Glomerular endothelial cell (primary cell): Measurements from ENCODE around the gene DHX9. TPM values are rescaled to one million over a fixed set of nuclear protein-coding genes. Genes with fewer than 3 reads are reported as not detected.

Experiments
- DNase-seq: peaks from one replicate; pipeline ENCODE4 v3.0.0-alpha.2; 2011; ENCODE audit warnings: low read depth, low spot score; ENCODE audit errors: extremely low read depth
- total RNA-seq: library from RNA; depleted of rRNA; stranded (reverse); fragments of >200 nt; gene quantifications from 2 replicates; pipeline ENCODE4 v1.2.3, GENCODE V29; 2015

Gene DHX9
- 83.4 and 107 TPM in 2 replicates for total RNA-seq

DNA sequence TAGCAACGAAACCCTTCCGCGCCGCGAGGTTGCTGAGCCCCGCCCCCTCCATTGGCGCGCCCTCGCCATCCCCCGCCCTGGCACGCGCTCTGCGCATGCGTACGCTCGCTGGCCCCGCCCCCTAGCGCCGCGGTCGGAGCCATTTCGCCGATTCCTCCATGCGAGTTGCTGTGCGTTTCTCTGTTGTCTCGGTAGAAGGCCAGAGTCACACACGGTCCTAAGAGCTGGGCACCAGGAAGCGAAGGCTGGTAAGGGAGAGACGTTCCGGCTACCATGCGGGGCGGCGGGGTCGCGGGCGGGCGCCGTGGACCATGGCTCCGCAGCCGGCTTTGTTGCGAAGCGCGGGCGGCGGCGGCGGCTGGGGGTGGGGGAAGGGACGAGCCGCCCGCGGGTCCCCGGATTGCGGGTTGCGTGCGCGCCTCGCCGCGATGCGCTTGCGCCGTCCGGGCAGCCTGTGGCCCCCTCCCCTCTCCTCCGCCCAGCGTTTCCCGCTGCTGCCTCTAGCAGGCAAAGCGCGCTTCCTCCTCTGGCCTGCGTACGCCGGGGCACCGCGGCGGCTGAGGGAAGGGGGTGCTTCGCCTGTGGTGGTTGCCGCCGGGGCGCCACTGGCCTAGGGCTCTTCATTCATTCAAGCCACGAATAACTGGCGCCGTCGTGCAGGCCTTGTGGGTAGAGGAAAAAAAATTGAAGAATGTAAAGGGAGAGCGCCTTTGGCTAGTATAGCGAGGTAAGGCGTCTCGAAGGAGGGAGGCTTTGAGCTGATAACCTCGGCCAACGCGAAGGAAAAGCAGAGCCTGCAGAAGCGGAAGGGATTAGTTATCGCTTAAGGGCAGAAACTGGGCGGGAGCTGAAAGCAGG is at the start of gene DHX9:
DHX9 (plus strand) TSS at position 139 of the 858 bp plus-strand sequence. CDS start 3,220 bp downstream, outside the sequence.
- DNase-seq, result no peak

DNA sequence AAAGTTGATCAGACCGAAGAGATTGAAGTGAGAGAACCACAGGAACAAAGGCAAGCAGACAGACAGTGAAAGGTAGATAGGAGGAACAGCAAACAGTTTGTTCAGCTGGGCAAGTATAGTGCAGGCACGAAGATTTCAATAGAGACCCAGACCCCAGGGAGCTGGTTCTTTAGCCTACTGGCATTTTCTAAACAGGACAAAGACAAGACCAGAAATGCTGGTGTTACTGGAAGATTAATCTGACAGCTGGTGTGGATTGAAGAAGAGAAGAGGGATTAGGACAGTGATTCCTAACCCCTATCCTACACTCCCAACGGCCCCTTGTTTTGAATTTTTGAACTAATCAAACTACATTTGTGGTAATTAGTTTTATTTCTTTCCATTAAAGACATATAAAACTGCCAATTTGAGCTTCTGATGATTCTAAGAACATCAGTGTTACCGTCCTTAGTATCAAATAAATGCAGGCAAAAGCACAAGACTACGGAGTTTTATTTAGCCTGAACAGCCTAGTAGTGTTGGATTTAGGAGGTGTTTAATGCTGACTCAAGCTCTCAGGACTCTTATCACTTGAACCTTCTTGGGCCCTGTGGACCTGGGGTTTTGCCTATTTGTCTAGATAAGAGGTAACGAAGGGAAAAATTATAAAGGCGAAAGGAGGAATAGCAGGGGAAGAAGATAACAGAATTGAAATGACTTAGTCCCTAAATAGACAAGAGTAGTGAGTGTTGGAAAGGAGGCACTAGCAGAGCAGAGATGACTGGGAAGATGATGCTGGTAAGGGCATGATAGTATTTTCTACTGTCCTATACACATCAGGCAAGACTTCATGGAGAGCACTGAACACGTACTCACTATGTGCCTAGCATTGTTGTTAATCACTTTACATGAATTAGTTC is 47.6 kb upstream of the DHX9 start:
- DNase-seq, result no peak

DNA sequence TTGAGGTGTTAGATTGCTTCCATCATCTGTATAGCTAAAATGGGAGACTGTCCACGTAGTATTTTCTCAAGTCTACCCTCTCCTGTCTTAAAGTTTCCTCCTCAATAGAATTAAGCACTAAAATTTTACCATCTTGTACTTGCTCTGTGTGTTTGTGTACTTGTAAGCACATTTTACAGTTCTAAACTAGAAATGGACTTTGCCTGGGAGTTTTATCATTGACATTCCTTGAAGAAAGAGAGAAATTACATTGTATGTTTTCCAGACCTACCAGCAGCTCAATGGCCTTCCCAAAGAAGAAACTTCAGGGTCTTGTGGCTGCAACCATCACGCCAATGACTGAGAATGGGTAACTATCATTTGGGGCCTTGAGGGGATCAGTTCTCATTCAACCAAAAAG is 45.1 kb upstream of the DHX9 start:
- DNase-seq, result no peak

DNA sequence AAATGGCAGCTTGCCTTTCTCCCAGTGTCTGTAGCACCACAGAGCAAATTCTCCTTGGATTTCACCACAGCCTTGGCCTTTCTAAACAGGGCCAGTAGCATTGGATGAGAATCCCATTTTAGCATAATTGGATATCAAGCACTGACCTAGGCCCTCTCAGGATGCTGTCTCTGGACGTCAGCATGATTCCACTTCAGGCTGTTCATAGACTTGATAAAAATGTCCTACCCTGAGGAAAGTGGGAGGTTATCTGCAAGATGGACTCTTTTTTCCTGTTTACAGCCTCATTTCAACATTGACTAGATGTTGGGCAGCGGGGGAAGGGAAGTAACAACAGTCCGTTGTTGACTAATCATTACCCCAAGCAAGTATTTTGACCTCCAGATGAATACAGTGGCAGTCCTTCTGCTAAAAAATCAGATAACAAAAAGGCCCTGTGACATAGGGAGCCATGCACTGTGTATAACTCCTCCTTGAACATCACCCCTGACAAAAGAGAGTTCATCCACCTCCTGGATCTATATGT is 44.4 kb upstream of the DHX9 start:
- no peak for DNase-seq

DNA sequence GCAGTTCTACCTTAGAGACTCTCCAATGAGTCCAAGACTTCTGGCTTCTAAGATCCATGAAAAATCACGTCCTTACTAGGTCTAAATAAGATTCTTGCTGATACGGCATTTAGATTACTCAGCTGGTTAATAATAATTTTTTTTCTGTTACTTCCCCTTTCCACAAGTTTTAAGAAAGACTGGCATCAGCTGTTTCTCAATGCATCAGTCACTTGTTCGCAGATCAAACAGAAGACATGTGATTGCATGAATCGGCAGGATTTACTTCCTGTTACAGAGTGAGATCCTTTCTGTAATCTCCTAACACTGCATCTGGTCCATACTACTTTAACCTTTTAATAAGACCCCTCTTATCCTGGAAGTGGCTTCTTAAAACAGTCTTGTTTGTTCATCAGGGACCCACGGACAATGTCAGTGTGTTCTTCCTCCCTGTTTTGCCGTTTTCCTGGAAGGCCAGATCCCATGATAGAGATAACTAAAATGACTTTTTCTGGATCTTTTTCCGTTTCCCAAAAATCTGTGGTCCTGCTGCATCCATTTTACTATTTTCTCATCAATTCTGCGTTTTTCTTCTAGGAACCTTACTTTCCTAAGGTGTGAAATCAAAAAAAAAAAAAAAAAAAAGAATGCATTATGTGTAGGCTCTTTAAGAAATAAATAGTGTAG is 43.5 kb upstream of the DHX9 start:
- no peak for DNase-seq

DNA sequence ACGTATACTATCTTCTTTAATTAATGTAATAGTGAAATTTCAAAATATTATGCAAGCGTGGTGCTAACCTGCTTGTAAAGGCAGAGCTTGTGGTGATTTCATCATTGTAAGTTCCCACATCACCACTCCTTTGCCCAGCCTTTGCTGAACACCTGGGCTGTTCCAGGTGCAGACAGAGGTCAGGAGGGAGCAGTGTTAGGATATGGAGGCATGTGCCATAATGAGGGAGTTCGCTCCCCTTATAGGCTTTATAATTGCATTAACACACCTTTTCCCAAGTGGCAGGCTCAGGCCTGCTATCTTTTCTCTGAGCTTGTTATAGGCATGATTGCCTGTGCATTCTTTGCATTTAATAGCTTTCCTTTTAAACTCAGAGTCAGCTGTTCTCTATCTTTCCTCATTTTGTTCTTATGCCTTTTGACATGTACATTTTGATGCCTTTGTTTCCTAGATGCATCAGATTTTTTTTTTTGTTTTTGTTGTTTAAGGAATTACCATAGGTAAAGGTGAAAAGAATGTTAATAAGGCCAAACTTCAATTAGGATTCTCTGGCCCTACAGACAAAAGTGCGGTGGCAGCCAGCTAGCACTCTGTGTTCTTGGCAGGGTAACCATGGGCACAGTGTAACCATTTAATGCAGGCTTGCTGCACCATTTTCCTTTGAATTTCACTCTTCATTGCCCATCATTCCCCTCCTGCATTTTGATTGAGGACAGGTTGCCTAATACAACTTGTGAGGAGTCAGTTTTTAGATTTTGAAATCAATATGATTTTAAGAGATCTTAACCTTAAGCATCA is 36.9 kb upstream of the DHX9 start:
- no peak for DNase-seq

DNA sequence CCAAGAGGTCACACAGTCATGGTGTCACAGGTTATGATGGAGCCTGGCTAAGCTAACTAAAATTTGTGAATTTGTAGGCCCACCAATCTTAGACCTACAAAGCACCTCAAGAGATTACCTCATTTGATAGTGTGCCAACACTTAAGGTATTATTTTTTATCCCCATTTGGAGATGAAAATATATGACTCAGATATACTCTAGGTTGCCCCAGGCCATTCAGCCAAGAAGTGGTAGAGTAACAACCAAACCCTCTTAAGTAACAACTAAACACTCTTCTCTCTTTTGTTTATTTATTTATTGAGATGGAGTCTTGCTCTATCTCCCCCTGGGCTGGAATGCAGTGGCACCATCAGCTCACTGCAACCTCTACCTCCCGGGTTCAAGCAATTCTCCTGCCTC is 35.3 kb upstream of the DHX9 start:
- DNase-seq, result no peak

DNA sequence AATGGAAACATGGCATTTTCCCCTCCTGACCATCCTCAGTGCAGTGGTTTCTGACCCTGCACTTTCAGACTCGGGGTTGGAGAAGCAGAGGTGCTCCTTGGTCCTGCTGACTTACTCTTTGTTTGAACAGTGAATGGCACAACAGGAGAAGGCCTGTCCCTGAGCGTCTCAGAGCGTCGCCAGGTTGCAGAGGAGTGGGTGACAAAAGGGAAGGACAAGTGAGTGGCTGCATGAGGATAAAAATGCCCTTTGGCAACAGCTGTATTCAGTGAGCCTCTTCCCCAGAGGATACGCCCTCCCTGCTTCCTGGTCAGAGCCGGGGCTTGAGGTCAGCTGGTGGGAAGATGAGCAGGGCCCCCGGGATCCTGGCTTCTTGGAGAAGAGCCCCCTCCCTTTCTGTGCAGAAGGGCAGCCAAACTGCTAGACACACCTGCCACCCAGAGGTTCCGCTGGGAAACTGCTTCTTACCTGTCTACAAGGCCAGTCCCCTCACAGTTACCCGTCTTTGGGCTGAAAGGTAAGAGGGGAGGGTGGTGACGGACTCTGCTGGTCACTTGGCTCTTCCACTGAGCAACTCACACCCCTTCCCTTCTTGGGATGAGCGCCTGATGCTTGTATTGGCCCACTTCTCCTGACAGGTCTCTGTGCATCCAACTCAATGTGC is 33.0 kb upstream of the DHX9 start:
- DNase-seq, result no peak

DNA sequence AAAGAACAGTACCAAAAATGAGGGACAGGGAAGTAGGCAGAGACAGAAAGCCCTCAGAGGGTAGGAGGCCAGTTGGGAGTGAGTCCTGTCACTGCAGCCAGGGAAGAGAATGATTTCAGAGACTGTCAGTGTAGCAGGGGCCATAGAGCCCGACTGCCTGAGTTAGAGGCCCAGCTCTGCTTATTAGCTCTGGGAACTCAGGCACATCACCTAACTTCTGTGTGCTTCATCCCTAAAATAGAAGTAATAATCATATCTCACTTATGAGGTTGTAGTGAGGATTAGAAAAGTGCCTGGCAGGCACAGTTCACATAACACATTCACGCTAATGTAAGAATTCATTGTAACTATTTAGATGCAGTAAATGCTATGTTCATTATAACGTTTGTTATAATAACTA is 31.2 kb upstream of the DHX9 start:
- no peak for DNase-seq

DNA sequence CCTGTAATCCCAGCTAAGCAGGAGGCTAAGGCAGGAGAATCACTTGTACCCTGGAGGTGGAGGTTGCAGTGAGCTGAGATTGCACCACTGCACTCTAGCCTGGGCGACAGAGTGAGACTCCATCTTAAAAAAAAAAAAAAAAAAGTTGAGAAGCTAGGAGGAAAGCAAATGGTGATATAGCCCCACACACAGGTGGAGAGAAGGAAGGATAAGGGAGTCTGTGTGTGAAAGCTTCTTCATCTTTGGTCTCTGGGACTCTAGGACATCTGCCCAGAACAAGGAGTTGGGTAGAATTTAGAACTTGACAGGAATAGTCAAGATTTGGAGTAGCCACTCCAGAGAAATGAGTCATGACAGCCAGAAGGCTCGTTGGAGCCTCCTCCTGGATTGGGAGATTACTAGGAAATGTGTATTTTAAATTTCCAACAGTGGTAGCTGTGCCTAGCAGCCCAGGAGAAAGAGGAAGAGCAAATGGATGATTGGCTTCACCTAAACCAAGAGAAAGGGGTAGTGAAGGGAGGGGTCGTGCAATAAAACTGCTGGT is 29.7 kb upstream of the DHX9 start:
- DNase-seq, result no peak

DNA sequence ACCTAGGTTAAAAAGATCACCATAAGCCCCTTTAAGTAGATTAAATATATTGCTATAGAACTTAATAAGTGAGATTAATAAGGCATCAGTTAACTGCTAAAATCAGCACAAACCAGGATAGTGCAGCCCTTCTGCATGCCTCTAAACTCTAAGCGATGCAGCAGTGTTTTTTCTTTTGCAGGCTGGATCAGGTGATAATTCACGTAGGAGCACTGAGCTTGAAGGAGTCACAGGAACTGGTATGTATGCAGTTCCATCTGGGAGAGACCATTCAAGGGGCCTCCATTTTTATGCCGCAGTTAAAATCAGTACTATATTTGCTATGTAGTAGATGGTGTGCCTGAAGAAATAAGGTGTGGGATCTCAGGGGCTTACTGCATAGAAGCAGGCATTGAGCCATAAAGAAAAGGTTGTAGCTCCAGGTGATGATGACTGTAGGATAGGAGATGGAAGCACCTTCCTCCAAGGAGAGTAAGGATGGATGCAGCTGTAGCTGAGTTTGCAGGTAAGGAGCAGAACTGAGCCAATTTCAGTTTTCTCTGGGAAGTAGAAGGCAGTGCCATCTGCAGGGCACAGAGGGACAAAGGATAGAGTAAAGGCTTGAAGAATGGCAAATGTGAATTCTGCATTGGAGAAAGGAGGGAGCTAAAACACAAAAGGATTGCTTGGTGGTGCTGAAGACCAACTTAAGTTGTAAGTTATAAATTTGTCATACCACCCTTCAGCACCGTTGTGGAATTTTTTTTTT is 27.0 kb upstream of the DHX9 start:
- no peak for DNase-seq

DNA sequence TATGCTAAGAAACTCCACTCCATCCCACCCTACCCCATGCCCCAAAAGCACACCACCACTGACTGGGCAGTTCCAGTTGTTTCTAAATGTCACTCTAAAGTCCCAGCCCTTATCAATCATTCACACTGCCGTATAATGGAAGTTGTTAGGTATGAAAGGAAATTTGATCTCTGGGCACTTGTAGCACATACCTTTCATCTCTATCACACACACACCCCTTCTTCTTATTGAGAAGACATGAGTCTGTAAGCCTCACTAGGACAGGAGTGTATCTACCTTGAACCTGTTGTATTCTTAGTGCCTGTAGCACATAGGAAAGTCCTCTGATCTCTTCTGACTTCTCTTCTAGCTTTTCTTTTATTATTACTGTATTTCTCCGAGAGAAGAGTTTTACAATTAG is 22.3 kb upstream of the DHX9 start:
- DNase-seq, result no peak

DNA sequence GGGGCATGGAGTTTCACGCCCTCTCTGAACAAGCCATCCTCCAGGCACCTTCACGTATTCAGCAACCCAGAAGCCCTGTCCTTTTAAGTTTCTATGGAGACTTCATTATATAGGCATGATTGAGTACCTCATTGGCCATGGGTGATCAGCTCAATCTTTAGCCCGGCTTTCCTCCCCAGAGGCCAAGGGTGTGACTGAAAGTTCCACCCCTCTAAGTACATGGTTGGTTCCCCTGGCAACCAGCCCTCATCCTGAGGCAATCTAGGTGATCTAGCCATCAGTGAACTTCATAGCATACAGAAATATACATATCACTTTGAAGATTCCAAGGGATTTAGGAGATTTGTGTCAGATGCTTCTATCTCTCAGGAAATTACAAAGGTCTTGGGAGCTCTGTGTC is 21.3 kb upstream of the DHX9 start:
- DNase-seq, result no peak

DNA sequence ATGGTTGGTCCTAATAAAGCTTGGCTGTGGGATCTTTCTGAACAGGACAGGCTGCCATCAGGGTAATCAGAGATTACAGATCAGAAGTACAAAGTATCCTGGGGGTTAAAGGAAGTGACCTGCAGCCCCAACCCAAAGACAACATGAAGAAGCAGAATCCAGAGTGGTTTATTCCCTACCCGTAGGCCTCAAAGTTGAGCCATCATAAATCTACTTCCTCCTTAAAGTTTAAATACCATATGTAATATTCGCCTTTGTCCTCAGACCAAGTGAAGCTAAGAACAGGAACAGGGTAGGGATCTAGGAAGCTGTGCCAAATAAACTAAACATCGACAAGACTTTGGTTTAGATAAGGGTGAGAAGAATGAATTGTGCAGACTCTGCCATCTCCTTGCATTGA is 15.9 kb upstream of the DHX9 start:
- no peak for DNase-seq

DNA sequence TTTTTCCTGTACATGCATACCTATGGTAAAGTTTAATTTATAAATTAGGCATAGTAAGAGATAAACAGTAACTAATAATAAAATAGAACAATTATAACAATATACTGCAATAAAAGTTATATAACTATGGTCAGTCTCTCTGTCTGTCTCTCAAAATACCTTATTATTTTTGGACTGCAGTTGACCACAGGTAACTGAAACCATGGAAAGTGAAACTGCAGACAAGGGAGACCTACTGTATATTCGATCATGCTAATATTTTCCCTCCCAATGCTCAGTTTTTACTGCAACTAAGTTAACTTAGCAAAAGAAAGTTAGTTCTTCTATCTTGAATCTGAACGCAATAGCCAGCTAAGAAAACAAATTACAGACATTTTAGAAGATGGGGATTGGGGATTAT is 12.3 kb upstream of the DHX9 start:
- no peak for DNase-seq

DNA sequence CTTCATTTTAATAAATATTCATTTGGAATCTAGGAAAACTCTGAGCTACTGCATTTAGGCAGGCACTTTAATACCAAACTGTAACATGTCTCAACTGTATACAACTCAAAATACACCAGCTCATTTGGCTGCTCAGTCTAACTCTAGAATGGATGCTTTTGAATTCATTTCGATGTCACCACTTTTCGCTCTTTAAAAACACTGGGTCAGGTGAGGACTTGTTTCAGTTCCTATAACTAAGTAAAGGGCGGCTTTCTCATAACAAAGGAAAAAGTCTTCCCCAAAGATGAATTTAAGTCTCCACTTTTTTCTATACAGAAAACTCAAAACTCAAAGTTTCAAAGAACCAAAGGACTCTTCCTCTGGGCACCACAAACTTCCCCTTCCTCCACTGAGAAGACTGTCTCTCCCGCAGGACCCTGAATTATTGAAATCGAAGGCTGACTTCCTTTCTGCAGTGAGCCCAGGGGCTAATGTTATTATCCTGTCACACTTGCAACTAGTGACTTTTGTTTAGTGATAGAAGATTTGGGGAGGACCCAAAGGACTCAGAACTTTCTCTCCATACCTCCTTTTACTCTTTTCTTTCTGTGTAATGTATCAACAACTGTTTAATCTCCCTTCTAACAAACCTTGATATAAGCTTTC is 9.7 kb upstream of the DHX9 start:
- no peak for DNase-seq

DNA sequence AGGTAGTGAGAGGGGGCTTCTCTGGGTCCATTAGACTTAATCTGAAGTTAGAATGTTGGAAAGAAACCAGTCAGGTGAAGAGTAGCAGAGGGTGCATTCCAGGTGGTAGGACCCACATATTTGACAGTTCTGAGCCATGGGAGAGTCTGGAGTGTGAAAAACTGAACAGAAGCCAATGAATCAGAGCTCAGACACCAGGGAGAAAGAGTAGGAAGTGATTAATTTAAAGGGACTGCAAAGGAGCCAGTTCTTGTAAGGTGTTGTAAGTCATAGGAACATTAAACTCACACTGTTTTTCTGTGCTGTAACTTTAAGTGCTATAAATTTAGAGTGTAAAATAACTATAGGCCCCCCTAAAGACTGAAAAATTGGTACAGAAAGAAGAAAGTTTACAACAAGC is 5.9 kb upstream of the DHX9 start:
- DNase-seq, result no peak

DNA sequence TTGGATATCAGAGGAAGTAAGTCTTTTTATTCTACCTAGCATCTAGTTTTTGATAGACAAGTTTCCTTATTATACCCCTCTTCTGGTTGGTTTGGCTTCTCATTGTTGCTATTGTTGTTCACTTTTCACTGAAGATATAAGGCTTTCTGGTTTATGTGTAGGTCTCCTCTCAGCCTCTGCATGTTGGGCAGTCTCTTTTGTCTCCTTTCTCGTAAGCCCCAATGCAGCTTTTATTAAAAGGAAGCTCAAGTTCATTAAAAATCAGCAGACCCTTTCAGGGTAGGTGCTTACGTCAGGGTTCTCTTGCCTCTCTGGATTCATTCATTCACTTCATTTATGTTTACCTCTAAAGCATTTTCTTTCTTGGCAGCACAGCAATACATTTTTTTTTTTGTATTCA is 4.8 kb upstream of the DHX9 start:
- no peak for DNase-seq
